ENCODE measurements around the gene TIFAB. TPM values are rescaled to one million over a fixed set of nuclear protein-coding genes. Genes with fewer than 3 reads are reported as not detected.

TIFAB gene
- polyA plus RNA-seq, 1 donor from 2014 or later: not detected

DNA sequence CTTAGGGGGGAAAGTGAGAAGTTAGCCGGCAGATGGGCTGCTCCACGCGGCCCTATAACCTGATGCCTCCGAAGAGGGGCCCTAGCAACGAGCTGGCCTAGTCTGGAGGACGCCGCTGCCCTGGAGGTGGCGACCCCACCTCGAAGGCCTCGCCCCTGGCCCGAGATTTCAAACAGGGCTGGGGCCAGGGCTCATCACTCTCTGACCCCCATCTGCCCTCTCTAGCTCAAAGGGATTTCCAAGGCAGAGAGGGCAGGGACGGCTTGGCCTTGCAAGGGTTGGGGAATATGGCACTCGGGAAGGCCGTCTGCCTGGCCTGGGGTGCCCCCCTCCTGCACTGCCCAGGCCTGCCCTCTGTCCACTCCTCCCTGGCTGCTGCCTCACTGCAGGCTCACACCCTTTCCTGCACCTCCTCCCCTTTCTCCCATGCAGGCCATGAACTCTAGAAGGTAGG lies 25.5 kb upstream of the TIFAB start:
- no peaks in the 10 kb centered on the region for H3K36me3 ChIP-seq (ENCODE audit: insufficient read depth, low read length)
- H3F3A ChIP-seq (ENCODE audit: insufficient read depth, low read length, poor library complexity, severe bottlenecking): no peaks in the 10 kb centered on the region
- no peak overlapping the region for H3K4me2 ChIP-seq (ENCODE audit: low read length)
- H3K4me3 ChIP-seq (ENCODE audit: low read length): no peak overlapping the region
- H4K20me1 ChIP-seq (ENCODE audit: insufficient read depth): no peaks in the 10 kb centered on the region
- H2AFZ ChIP-seq (ENCODE audit: low read depth, low read length): no peak overlapping the region
- peaks cover 4% of the 10 kb centered on the region for H3K27me3 ChIP-seq (ENCODE audit: insufficient read depth, low read depth, low read length)
- TF ChIP-seq EZH2 (IDR thresholded peaks at IDR 0.05; ENCODE audit: borderline replicate concordance, insufficient read depth, low read length, poor library complexity, severe bottlenecking) (no peak), RAD21 (conservative IDR thresholded peaks at IDR 0.05) (no peak), MXI1 (conservative IDR thresholded peaks at IDR 0.05; ENCODE audit: poor library complexity, severe bottlenecking) (no peak), TAF1 (IDR thresholded peaks at IDR 0.05; ENCODE audit: low read depth) (no peak), SMC3 (conservative IDR thresholded peaks at IDR 0.05; ENCODE audit: poor library complexity) (no peak)
- TF ChIP-seq, protein P1, sequence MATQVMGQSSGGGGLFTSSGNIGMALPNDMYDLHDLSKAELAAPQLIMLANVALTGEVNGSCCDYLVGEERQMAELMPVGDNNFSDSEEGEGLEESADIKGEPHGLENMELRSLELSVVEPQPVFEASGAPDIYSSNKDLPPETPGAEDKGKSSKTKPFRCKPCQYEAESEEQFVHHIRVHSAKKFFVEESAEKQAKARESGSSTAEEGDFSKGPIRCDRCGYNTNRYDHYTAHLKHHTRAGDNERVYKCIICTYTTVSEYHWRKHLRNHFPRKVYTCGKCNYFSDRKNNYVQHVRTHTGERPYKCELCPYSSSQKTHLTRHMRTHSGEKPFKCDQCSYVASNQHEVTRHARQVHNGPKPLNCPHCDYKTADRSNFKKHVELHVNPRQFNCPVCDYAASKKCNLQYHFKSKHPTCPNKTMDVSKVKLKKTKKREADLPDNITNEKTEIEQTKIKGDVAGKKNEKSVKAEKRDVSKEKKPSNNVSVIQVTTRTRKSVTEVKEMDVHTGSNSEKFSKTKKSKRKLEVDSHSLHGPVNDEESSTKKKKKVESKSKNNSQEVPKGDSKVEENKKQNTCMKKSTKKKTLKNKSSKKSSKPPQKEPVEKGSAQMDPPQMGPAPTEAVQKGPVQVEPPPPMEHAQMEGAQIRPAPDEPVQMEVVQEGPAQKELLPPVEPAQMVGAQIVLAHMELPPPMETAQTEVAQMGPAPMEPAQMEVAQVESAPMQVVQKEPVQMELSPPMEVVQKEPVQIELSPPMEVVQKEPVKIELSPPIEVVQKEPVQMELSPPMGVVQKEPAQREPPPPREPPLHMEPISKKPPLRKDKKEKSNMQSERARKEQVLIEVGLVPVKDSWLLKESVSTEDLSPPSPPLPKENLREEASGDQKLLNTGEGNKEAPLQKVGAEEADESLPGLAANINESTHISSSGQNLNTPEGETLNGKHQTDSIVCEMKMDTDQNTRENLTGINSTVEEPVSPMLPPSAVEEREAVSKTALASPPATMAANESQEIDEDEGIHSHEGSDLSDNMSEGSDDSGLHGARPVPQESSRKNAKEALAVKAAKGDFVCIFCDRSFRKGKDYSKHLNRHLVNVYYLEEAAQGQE (IDR thresholded peaks at IDR 0.05; ENCODE audit: borderline replicate concordance): no peak
- TF ChIP-seq, protein P2, sequence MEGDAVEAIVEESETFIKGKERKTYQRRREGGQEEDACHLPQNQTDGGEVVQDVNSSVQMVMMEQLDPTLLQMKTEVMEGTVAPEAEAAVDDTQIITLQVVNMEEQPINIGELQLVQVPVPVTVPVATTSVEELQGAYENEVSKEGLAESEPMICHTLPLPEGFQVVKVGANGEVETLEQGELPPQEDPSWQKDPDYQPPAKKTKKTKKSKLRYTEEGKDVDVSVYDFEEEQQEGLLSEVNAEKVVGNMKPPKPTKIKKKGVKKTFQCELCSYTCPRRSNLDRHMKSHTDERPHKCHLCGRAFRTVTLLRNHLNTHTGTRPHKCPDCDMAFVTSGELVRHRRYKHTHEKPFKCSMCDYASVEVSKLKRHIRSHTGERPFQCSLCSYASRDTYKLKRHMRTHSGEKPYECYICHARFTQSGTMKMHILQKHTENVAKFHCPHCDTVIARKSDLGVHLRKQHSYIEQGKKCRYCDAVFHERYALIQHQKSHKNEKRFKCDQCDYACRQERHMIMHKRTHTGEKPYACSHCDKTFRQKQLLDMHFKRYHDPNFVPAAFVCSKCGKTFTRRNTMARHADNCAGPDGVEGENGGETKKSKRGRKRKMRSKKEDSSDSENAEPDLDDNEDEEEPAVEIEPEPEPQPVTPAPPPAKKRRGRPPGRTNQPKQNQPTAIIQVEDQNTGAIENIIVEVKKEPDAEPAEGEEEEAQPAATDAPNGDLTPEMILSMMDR (IDR thresholded peaks at IDR 0.05; ENCODE audit: poor library complexity, severe bottlenecking): no peak
- H3K9me2 ChIP-seq (ENCODE audit: insufficient read depth, low read length): no peaks in the 10 kb centered on the region
- H3K9ac ChIP-seq (ENCODE audit: low read length): no peak overlapping the region
- H3K79me2 ChIP-seq (replicated peaks; ENCODE audit: insufficient read depth, low read length): no peaks in the 10 kb centered on the region
- H3K27ac ChIP-seq (ENCODE audit: low read length): no peak overlapping the region
- no peaks in the 10 kb centered on the region for H3K9me3 ChIP-seq (ENCODE audit: low read length)

DNA sequence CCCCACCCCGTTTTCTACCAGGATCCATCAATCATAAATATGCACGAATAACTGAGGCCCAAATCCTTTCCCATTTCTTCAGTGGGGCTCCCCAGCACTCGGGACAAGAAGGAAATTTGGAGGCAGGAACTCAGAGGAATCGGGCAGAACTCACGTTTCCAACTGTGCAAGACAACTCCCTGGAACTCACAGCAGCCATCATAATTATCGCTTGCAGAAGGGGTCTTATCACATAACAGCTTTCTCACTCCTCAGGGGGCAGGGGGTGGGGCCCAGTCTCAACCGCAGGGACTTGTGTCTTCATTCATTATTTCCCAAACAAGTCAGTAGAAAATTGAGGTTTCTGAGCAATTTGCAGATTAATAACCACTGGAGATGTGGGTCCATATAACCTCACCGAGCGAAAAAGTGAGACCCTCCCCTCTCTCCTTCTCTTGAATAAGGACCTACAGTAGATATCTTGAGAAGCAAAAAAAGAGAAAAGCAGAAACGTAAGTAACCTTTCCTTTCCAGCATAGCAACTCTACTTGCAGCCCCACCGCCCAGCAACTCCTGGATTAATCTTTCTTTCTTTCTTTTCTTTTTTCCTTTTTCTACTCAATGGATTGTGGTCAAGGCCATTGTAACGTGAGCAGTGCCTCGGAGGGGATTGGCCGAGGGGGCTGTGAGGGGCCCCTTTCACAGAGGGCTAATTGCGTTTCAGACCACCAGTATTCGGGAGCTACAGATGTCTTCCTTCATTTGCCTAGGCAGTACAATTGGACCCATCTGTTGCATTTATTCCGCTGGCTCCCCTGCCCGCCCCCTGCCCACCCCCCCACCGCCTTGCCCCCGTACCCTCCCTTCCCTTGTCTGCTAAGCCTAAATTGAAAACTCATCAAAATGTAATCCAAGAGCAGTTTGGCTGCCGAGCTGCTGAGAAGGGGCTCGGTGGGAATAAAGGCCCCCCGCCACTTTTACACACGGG lies 24.7 kb upstream of the TIFAB start:
- H3K27ac ChIP-seq (ENCODE audit: low read length): no peak overlapping the region
- no peaks in the 10 kb centered on the region for H3K79me2 ChIP-seq (replicated peaks; ENCODE audit: insufficient read depth, low read length)
- H3F3A ChIP-seq (ENCODE audit: insufficient read depth, low read length, poor library complexity, severe bottlenecking): no peaks in the 10 kb centered on the region
- no peak overlapping the region for H3K4me2 ChIP-seq (ENCODE audit: low read length)
- H3K4me3 ChIP-seq (ENCODE audit: low read length): no peak overlapping the region
- no peak overlapping the region for H3K9ac ChIP-seq (ENCODE audit: low read length)
- no peaks in the 10 kb centered on the region for H4K20me1 ChIP-seq (ENCODE audit: insufficient read depth)
- no peaks in the 10 kb centered on the region for H3K9me3 ChIP-seq (ENCODE audit: low read length)
- peaks cover 9% of the 10 kb centered on the region for H3K27me3 ChIP-seq (ENCODE audit: insufficient read depth, low read depth, low read length)
- no peaks in the 10 kb centered on the region for H3K36me3 ChIP-seq (ENCODE audit: insufficient read depth, low read length)
- no peak overlapping the region for H2AFZ ChIP-seq (ENCODE audit: low read depth, low read length)
- TF ChIP-seq POLR2AphosphoS5 (IDR thresholded peaks at IDR 0.05) (no peak), SMC3 (conservative IDR thresholded peaks at IDR 0.05; ENCODE audit: poor library complexity) (no peak), TAF1 (IDR thresholded peaks at IDR 0.05; ENCODE audit: low read depth) (no peak), RAD21 (conservative IDR thresholded peaks at IDR 0.05) (no peak), EZH2 (IDR thresholded peaks at IDR 0.05; ENCODE audit: borderline replicate concordance, insufficient read depth, low read length, poor library complexity, severe bottlenecking) (no peak)
- TF ChIP-seq, protein P2 (IDR thresholded peaks at IDR 0.05; ENCODE audit: poor library complexity, severe bottlenecking): no peak
- TF ChIP-seq, protein P1 (IDR thresholded peaks at IDR 0.05; ENCODE audit: borderline replicate concordance): no peak
- no peaks in the 10 kb centered on the region for H3K9me2 ChIP-seq (ENCODE audit: insufficient read depth, low read length)

Data from neural cell (in vitro differentiated cells).